IMR-90 (cell line): ENCODE data around the gene PDE4C. TPM values are rescaled to one million over a fixed set of nuclear protein-coding genes. Genes with fewer than 3 reads are reported as not detected.

Source experiments
- ATAC-seq: fragments of 200-7000 bp; cut with Tn5 transposase; 2 replicates; pipeline ENCODE4 v1.9.1; 2020; ENCODE audit warnings: low read depth, mild to moderate bottlenecking, moderate library complexity
- BruUV-seq: library from RNA; stranded (reverse); fragments of 400-500 nt; replicated peaks from 2 replicates; lab custom pipeline; 2021; lab: Mats Ljungman, UMichigan
- CTCF ChIA-PET: fragments of 300-600 bp; formaldehyde crosslinking; extraction: SDS; loops from one replicate; lab custom pipeline; 2021; ENCODE audit warnings: antibody characterized with exemption; lab: Yijun Ruan, JAX
- POLR2A ChIA-PET: fragments of 300-600 bp; sonication (Branson Sonifier 250); formaldehyde crosslinking; loops from one replicate; lab custom pipeline; 2022; ENCODE audit warnings: antibody characterized with exemption; ENCODE audit not compliant: unreplicated experiment; lab: Charles Lee
- DNase-seq: peaks from one replicate; pipeline ENCODE4 v3.0.0; 2013
- H2AFZ ChIP-seq: replicated peaks from 2 replicates; pipeline ENCODE3; 2013; ENCODE audit warnings: low read length, mild to moderate bottlenecking; ENCODE audit not compliant: poor library complexity
- H2AK5ac ChIP-seq: 2 replicates; pipeline ENCODE4 v1.6.1; 2013; ENCODE audit warnings: low read depth, low read length, inconsistent platforms
- H2AK9ac ChIP-seq: replicated peaks from 2 replicates; pipeline ENCODE3; 2013; ENCODE audit warnings: mild to moderate bottlenecking, low read depth, low read length, moderate library complexity; ENCODE audit not compliant: poor library complexity
- H2BK120ac ChIP-seq: 2 replicates; pipeline ENCODE4 v1.6.1; 2013; ENCODE audit warnings: low read depth, low read length, inconsistent platforms
- H2BK15ac ChIP-seq: 3 replicates; pipeline ENCODE4 v1.6.1; 2013; ENCODE audit warnings: low read depth, low read length, inconsistent platforms
- H2BK20ac ChIP-seq: 2 replicates; pipeline ENCODE4 v1.6.1; 2013; ENCODE audit warnings: low read depth, mild to moderate bottlenecking, inconsistent platforms, low read length, moderate library complexity
- H2BK5ac ChIP-seq: 2 replicates; pipeline ENCODE4 v1.6.1; 2013; ENCODE audit warnings: mild to moderate bottlenecking, low read depth, low read length, inconsistent platforms; ENCODE audit not compliant: poor library complexity, severe bottlenecking
- H3K14ac ChIP-seq: replicated peaks from 2 replicates; pipeline ENCODE4 v1.6.1; 2013; ENCODE audit warnings: low read depth, low read length, inconsistent platforms
- H3K18ac ChIP-seq: 2 replicates; pipeline ENCODE4 v1.6.1; 2013; ENCODE audit warnings: low read depth, low read length, control low read depth
- H3K23ac ChIP-seq: 2 replicates; pipeline ENCODE4 v1.6.1; 2013; ENCODE audit warnings: low read depth, low read length, inconsistent platforms
- H3K27ac ChIP-seq: 2 replicates; pipeline ENCODE4 v1.5.1; 2013; ENCODE audit warnings: mild to moderate bottlenecking, control low read depth, low read length; ENCODE audit not compliant: insufficient read depth
- H3K27me3 ChIP-seq: 2 replicates; pipeline ENCODE4 v1.6.1; 2013; ENCODE audit warnings: low read length; ENCODE audit not compliant: control insufficient read depth, insufficient read depth
- H3K36me3 ChIP-seq: 2 replicates; pipeline ENCODE4 v1.6.1; 2013; ENCODE audit warnings: low read length, mixed read lengths; ENCODE audit not compliant: control insufficient read depth, insufficient read depth
- H3K4ac ChIP-seq: 2 replicates; pipeline ENCODE4 v1.6.1; 2013; ENCODE audit warnings: low read depth, low read length, inconsistent platforms
- H3K4me1 ChIP-seq: 2 replicates; pipeline ENCODE4 v1.6.1; 2013; ENCODE audit warnings: low read length, mixed read lengths; ENCODE audit not compliant: control insufficient read depth, insufficient read depth
- H3K4me2 ChIP-seq: 2 replicates; pipeline ENCODE4 v1.6.1; 2013; ENCODE audit warnings: low read depth, mild to moderate bottlenecking, control low read depth, low read length, moderate library complexity
- H3K4me3 ChIP-seq: 2 replicates; pipeline ENCODE4 v1.5.1; 2013; ENCODE audit warnings: low read depth, mild to moderate bottlenecking, control low read depth, low read length, moderate library complexity; ENCODE audit not compliant: insufficient read depth
- H3K56ac ChIP-seq: 2 replicates; pipeline ENCODE4 v1.6.1; 2013; ENCODE audit warnings: low read length, inconsistent platforms; ENCODE audit not compliant: insufficient read depth; ENCODE audit errors: extremely low read depth
- H3K79me1 ChIP-seq, 2 experiments: 2 replicates each; pipeline ENCODE4 v1.6.1; 2013; ENCODE audit warnings: low read length in 2 of 2, inconsistent platforms in 1 of 2, low read depth in 1 of 2
- H3K9ac ChIP-seq: 2 replicates; pipeline ENCODE4 v1.6.1; 2013; ENCODE audit warnings: low read depth, low read length, control low read depth
- H3K9me1 ChIP-seq: 2 replicates; pipeline ENCODE4 v1.6.1; 2013; ENCODE audit warnings: low read length, inconsistent platforms; ENCODE audit not compliant: insufficient read depth
- H3K9me3 ChIP-seq: 2 replicates; pipeline ENCODE4 v1.6.1; 2013; ENCODE audit warnings: low read length; ENCODE audit not compliant: control insufficient read depth, insufficient read depth
- H4K20me1 ChIP-seq: 2 replicates; pipeline ENCODE4 v1.6.1; 2013; ENCODE audit warnings: low read length, inconsistent platforms; ENCODE audit not compliant: insufficient read depth
- H4K5ac ChIP-seq: 2 replicates; pipeline ENCODE4 v1.6.1; 2013; ENCODE audit warnings: mild to moderate bottlenecking, low read depth, low read length, control low read depth
- H4K8ac ChIP-seq, 2 experiments: 2 replicates each; pipeline ENCODE4 v1.6.1; 2013; ENCODE audit warnings: low read depth in 2 of 2, low read length in 2 of 2, control low read depth in 1 of 2, inconsistent platforms in 1 of 2
- H4K91ac ChIP-seq: 2 replicates; pipeline ENCODE4 v1.6.1; 2013; ENCODE audit warnings: low read depth, low read length, inconsistent platforms; ENCODE audit not compliant: insufficient read depth
- BHLHE40 ChIP-seq: fragments of 150-350 bp; IDR thresholded peaks from 2 replicates; pipeline ENCODE4 v1.6.1; 2016; ENCODE audit warnings: mild to moderate bottlenecking, low read depth, low read length
- CEBPB ChIP-seq: IDR thresholded peaks from 2 replicates; pipeline ENCODE4 v1.6.1; 2012; ENCODE audit warnings: low read depth, low read length, improper control_type of control experiment
- CHD1 ChIP-seq: IDR thresholded peaks from 2 replicates; pipeline ENCODE4 v1.6.1; 2012; ENCODE audit warnings: low read depth, low read length, improper control_type of control experiment
- FOS ChIP-seq: fragments of 150-350 bp; IDR thresholded peaks from 2 replicates; pipeline ENCODE4 v1.6.1; 2016; ENCODE audit warnings: low read depth, low read length
- MAFK ChIP-seq: IDR thresholded peaks from 2 replicates; pipeline ENCODE4 v1.6.1; 2012; ENCODE audit warnings: low read depth, low read length, improper control_type of control experiment
- MAZ ChIP-seq: IDR thresholded peaks from 2 replicates; pipeline ENCODE4 v1.6.1; 2012; ENCODE audit warnings: low read depth, mild to moderate bottlenecking, low read length, improper control_type of control experiment, moderate library complexity, borderline replicate concordance
- MXI1 ChIP-seq: IDR thresholded peaks from 2 replicates; pipeline ENCODE4 v1.6.1; 2012; ENCODE audit warnings: low read depth, mild to moderate bottlenecking, low read length, moderate library complexity, borderline replicate concordance
- NFE2L2 ChIP-seq: fragments of 150-350 bp; IDR thresholded peaks from 2 replicates; pipeline ENCODE4 v1.6.1; 2016; ENCODE audit warnings: low read depth, mild to moderate bottlenecking, low read length
- POLR2A ChIP-seq: IDR thresholded peaks from 2 replicates; pipeline ENCODE4 v1.6.1; 2012; ENCODE audit warnings: mild to moderate bottlenecking, low read depth, low read length
- RAD21 ChIP-seq: IDR thresholded peaks from 2 replicates; pipeline ENCODE4 v1.6.1; 2012; ENCODE audit warnings: low read length, improper control_type of control experiment
- RCOR1 ChIP-seq: IDR thresholded peaks from 2 replicates; pipeline ENCODE4 v1.6.1; 2012; ENCODE audit warnings: mild to moderate bottlenecking, low read length, improper control_type of control experiment; ENCODE audit not compliant: insufficient replicate concordance
- RFX5 ChIP-seq: IDR thresholded peaks from 2 replicates; pipeline ENCODE4 v1.8.0; 2012; ENCODE audit warnings: low read depth, mild to moderate bottlenecking, low read length, moderate library complexity
- SMC3 ChIP-seq: fragments of 150-350 bp; IDR thresholded peaks from 2 replicates; pipeline ENCODE4 v1.6.1; 2016; ENCODE audit warnings: low read depth, mild to moderate bottlenecking, antibody characterized with exemption, low read length, moderate library complexity
- USF2 ChIP-seq: fragments of 150-350 bp; IDR thresholded peaks from 2 replicates; pipeline ENCODE4 v1.6.1; 2017; ENCODE audit warnings: mild to moderate bottlenecking, antibody characterized with exemption, low read length, low read depth
- WGBS, 2 experiments: methylation state at CpG; one replicate each; pipeline versions ENCODE4 v1.1.5 to v1.1.7; 2013; ENCODE audit warnings: missing lambda C conversion rate in 2 of 2; ENCODE audit not compliant: insufficient read length in 1 of 2; ENCODE audit errors: extremely low coverage in 2 of 2; 5-methylcytosine and 5-hydroxymethylcytosine counted together
- dilution Hi-C: fragments of 300-500 bp; cut with HindIII; formaldehyde crosslinking; loops from one replicate; pipeline ENCODE4 v1.14.3; 2018; ENCODE audit warnings: low sequenced_read_pairs; ENCODE audit not compliant: unreplicated experiment
- in situ Hi-C: fragments of 300-500 bp; cut with MboI; formaldehyde crosslinking; loops from 3 replicates; pipeline ENCODE4 v1.14.3; 2019; ENCODE audit warnings: low sequenced_read_pairs, inconsistent platforms, mixed read lengths
- intact Hi-C: fragments of 100-400 bp; cut with micrococcal nuclease; formaldehyde crosslinking; loops from 2 replicates; pipeline ENCODE4 v1.10.0; 2022
- polyA plus RNA-seq, 3 experiments: library from polyadenylated mRNA; depleted of rRNA; stranded (reverse); fragments of >200 nt; gene quantifications; 2 replicates each; pipeline ENCODE4 v1.2.3, GENCODE V29; 2012; ENCODE audit warnings: low replicate concordance in 1 of 3
- total RNA-seq: library from RNA; depleted of rRNA; stranded (reverse); fragments of >200 nt; gene quantifications from 2 replicates; pipeline ENCODE4 v1.2.3, GENCODE V29; 2012
- TF ChIP-seq, protein P1 (sequence below): conservative IDR thresholded peaks from 2 replicates; pipeline ENCODE4 v1.5.1; 2012; ENCODE audit warnings: mild to moderate bottlenecking, low read depth, low read length, improper control_type of control experiment
- TF ChIP-seq, protein P2 (sequence below): fragments of 150-350 bp; IDR thresholded peaks from 2 replicates; pipeline ENCODE4 v1.6.1; 2016; ENCODE audit warnings: low read depth, mild to moderate bottlenecking, low read length, moderate library complexity, borderline replicate concordance

PDE4C gene
- total and polyA plus RNA-seq, 2 of the 4 experiments (the other 2 are of a cell fraction), result 0.18 to 0.24 TPM

- no peaks in the 10 kb centered on the region for H3K4me1 ChIP-seq
- H3K27me3 ChIP-seq, result peaks cover 22% of the 10 kb centered on the region
- no peak overlapping the region for H3K9ac ChIP-seq
- no peak overlapping the region for H2BK15ac ChIP-seq
- intact Hi-C loops, result loop anchor here (5.0 kb wide), 1 partner anchor 81 kb away; the partner anchor contains the start of gene IFI30
- no peak overlapping the region for H4K5ac ChIP-seq
- H4K91ac ChIP-seq, result no peak overlapping the region
- no peak overlapping the region for H3K4me2 ChIP-seq
- POLR2A ChIA-PET, result no interaction called here
- H3K4ac ChIP-seq, result no peak overlapping the region
- no peaks in the 10 kb centered on the region for H4K20me1 ChIP-seq
- DNase-seq (no peak), ATAC-seq (no peak)
- no peak overlapping the region for H2AFZ ChIP-seq
- H3K23ac ChIP-seq, result no peak overlapping the region
- H2AK9ac ChIP-seq, result no peak overlapping the region
- no peak overlapping the region for H2AK5ac ChIP-seq
- no TSS peak for BruUV-seq
- in situ Hi-C loops, result loop anchor here (5.0 kb wide), 1 partner anchor 141 kb away; no protein-coding TSS in a partner anchor
- dilution Hi-C loops, result no loop called here
- CTCF ChIA-PET, result interaction anchor here (0.7 to 1.5 kb wide), 3 partner anchors 26 to 92 kb away, joined by 3 read pairs; no protein-coding TSS in a partner anchor
- H4K8ac ChIP-seq, result no peak overlapping the region
- H2BK20ac ChIP-seq, result no peak overlapping the region
- H2BK5ac ChIP-seq, result no peak overlapping the region
- no peaks in the 10 kb centered on the region for H3K9me3 ChIP-seq
- H3K4me3 ChIP-seq, result no peak overlapping the region
- TF ChIP-seq MAZ, result no peak
- no peak for TF ChIP-seq POLR2A
- TF ChIP-seq, protein P1, sequence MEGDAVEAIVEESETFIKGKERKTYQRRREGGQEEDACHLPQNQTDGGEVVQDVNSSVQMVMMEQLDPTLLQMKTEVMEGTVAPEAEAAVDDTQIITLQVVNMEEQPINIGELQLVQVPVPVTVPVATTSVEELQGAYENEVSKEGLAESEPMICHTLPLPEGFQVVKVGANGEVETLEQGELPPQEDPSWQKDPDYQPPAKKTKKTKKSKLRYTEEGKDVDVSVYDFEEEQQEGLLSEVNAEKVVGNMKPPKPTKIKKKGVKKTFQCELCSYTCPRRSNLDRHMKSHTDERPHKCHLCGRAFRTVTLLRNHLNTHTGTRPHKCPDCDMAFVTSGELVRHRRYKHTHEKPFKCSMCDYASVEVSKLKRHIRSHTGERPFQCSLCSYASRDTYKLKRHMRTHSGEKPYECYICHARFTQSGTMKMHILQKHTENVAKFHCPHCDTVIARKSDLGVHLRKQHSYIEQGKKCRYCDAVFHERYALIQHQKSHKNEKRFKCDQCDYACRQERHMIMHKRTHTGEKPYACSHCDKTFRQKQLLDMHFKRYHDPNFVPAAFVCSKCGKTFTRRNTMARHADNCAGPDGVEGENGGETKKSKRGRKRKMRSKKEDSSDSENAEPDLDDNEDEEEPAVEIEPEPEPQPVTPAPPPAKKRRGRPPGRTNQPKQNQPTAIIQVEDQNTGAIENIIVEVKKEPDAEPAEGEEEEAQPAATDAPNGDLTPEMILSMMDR, result no peak
- TF ChIP-seq RAD21, result no peak
- TF ChIP-seq, protein P2, sequence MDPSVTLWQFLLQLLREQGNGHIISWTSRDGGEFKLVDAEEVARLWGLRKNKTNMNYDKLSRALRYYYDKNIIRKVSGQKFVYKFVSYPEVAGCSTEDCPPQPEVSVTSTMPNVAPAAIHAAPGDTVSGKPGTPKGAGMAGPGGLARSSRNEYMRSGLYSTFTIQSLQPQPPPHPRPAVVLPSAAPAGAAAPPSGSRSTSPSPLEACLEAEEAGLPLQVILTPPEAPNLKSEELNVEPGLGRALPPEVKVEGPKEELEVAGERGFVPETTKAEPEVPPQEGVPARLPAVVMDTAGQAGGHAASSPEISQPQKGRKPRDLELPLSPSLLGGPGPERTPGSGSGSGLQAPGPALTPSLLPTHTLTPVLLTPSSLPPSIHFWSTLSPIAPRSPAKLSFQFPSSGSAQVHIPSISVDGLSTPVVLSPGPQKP, result no peak
- no peak for TF ChIP-seq RCOR1
- no peak for TF ChIP-seq BHLHE40
- no peak for TF ChIP-seq RFX5
- no peak for TF ChIP-seq MAFK
- TF ChIP-seq CEBPB, result no peak
- no peak for TF ChIP-seq CHD1
- no peak for TF ChIP-seq MXI1
- no peak for TF ChIP-seq SMC3
- TF ChIP-seq USF2, result no peak
- TF ChIP-seq FOS, result no peak
- TF ChIP-seq NFE2L2, result no peak
- no peak overlapping the region for H3K14ac ChIP-seq
- no peaks in the 10 kb centered on the region for H3K36me3 ChIP-seq
- no peak overlapping the region for H3K27ac ChIP-seq
- H3K79me1 ChIP-seq, result no peaks in the 10 kb centered on the region
- no peak overlapping the region for H3K56ac ChIP-seq
- H2BK120ac ChIP-seq, result no peak overlapping the region
- no peak overlapping the region for H3K18ac ChIP-seq
- WGBS, 2 experiments, result no CpG with 5 or more reads among the region's 4 CpGs
- no peaks in the 10 kb centered on the region for H3K9me1 ChIP-seq
Measured at GRCh38 chr19:18253130-18253529, 26.9 kb upstream of the PDE4C start.
